Fibroblast of mammary gland (primary cell): Measurements from ENCODE around the gene MMP17.

Experiments
- DNase-seq: peaks from one replicate; pipeline ENCODE4 v3.0.0-alpha.2; 2010; ENCODE audit warnings: low read depth
- H3K4me3 ChIP-seq: 2 replicates; pipeline ENCODE4 v1.5.1; 2011; ENCODE audit warnings: low read depth, mild to moderate bottlenecking, low read length, moderate library complexity; ENCODE audit not compliant: control insufficient read depth
- TF ChIP-seq, protein P1 (sequence below): conservative IDR thresholded peaks from 2 replicates; pipeline ENCODE4 v1.5.1; 2011; ENCODE audit warnings: low read depth, low read length, inconsistent platforms; ENCODE audit not compliant: control insufficient read depth, insufficient read depth

The MMP17 gene

DNA sequence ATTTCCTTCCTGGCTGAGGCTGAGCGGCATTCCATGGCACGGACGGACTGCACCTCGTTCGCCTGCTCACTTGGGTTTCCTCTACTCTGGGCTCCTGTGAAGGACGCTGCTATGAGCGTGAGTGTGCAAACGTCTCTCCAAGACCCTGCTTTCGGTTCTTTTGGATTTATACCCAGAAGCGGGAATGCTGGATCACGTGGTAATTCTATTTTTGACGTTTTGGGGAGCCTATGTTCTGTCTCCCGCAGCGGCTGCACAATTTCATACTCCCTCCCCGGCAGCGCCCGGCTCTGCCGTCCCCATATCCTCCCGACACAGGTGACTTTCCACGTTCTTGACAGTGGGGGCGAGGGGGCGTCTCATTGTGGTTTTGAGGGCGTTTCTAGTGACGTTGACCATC lies 20.6 kb downstream of the MMP17 start:
- no peak overlapping the region for H3K4me3 ChIP-seq
- DNase-seq, result no peak
- TF ChIP-seq, protein P1, sequence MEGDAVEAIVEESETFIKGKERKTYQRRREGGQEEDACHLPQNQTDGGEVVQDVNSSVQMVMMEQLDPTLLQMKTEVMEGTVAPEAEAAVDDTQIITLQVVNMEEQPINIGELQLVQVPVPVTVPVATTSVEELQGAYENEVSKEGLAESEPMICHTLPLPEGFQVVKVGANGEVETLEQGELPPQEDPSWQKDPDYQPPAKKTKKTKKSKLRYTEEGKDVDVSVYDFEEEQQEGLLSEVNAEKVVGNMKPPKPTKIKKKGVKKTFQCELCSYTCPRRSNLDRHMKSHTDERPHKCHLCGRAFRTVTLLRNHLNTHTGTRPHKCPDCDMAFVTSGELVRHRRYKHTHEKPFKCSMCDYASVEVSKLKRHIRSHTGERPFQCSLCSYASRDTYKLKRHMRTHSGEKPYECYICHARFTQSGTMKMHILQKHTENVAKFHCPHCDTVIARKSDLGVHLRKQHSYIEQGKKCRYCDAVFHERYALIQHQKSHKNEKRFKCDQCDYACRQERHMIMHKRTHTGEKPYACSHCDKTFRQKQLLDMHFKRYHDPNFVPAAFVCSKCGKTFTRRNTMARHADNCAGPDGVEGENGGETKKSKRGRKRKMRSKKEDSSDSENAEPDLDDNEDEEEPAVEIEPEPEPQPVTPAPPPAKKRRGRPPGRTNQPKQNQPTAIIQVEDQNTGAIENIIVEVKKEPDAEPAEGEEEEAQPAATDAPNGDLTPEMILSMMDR, result no peak

DNA sequence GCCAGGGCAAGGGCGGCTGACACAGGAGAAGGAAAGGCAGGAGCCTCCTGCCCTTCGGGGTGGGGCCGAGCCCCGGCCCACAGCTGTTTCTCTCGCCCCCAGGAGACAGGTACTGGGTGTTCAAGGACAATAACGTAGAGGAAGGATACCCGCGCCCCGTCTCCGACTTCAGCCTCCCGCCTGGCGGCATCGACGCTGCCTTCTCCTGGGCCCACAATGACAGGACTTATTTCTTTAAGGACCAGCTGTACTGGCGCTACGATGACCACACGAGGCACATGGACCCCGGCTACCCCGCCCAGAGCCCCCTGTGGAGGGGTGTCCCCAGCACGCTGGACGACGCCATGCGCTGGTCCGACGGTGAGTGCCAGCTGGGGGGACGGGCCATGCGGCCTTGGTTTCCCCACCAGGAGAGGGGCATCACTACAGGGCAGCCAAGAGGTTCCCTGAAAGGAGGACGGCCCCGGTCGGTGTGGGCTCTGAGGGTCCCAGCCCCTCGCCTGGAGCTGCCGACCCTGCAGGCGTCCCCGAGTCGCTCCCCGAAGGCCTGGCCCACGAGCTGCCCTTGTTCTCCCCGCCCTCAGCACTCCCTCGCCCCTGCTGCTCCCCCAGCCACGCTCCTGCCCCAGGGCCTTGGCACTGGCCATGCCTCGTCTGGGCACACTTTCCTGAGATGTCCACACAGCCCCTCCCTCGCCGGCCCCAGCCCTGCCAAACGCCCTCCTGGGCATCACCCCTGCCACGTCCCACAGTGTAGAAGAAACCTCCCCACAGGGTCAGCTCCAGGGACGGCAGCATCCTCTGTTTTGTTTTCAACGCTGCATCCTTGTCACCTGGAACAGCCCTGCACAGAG lies 21.7 kb downstream of the MMP17 start:
- no peak overlapping the region for H3K4me3 ChIP-seq
- no peak for DNase-seq
- TF ChIP-seq, protein P1, result no peak

DNA sequence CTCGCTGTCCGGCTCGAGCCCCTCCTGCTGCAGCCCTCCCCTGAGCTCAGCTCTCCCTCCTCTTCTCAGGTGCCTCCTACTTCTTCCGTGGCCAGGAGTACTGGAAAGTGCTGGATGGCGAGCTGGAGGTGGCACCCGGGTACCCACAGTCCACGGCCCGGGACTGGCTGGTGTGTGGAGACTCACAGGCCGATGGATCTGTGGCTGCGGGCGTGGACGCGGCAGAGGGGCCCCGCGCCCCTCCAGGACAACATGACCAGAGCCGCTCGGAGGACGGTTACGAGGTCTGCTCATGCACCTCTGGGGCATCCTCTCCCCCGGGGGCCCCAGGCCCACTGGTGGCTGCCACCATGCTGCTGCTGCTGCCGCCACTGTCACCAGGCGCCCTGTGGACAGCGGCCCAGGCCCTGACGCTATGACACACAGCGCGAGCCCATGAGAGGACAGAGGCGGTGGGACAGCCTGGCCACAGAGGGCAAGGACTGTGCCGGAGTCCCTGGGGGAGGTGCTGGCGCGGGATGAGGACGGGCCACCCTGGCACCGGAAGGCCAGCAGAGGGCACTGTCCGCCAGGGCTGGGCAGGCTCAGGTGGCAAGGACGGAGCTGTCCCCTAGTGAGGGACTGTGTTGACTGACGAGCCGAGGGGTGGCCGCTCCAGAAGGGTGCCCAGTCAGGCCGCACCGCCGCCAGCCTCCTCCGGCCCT lies 22.8 kb downstream of the MMP17 start:
- TF ChIP-seq, protein P1, result no peak
- DNase-seq, result no peak
- H3K4me3 ChIP-seq, result no peak overlapping the region

DNA sequence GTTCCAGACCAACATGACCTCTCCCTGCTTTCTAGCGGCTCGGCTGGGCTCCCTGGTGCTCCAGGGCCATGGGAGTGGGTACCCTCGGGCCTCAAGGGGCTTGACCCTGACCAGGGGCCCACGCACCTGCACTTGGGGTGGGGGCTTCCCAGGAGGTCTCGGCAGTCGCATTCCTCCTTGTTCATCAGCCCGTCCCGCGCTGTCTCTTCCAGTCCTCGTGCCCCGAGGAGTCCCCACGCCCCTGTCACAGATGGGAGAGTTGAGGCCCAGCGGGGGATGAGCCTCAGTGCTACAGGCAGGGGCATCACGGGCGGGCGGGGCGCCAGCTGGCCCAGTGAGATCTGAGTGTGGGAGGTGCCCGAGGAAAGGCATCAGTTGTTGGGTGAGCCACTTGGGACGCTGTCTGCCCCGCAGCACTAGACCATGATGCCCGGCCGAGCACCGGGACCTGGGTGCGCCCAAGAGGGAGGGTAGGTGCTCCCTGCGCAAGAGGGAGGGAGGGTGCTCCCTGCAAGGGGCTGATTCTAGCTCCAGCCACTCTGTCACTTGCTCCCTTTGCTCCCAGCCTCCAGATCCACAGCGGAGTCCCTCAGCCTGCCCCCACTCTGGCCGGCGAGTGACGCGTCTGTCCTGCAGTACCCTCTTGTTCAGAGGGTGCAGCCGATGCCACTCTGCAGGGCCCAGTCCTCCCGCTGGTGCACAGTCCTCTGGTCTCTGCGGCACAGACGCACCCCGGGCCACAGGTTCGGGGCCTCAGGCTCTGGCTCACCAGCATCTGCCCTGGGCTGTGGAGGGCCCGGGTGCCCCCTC lies 23.8 kb downstream of the MMP17 start:
- TF ChIP-seq, protein P1, result no peak
- H3K4me3 ChIP-seq, result no peak overlapping the region
- DNase-seq, result no peak

DNA sequence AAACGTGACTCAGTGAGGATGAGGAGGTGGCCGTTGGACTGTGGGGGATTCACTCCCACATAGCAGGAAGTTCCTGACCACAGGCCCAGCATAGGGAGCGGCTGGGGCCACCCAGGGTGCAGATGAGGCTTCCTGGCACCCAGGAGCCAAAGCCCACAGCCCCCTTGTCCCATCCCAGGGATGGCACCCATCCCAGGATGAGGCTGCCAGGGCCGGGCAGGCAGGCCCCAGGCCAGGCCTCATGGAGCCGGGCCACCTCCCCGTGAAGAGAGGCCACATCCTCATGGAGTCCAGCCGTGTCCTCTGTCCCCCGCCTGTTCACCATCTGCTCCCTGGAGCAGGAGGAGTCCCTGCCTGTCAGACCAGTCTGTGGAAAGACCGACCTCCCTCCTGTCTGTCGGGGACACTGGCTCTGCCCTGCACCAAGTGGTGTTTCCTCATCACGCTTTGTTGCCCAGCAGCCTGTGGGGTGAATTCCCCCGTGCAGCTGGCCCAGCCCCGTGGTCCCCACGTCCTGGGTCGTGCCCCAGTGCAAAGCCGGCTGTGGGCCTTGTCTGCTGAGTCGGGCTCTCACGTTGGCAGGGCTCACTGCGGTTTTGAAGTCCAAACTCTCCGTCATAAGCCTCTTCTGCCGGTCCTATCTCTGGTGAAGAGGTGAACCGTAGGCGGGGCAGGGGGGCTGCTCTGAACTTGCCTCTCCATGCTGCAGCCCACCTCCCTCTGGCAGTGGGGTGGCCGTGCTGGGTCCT lies 24.5 kb downstream of the MMP17 start:
- H3K4me3 ChIP-seq, result no peak overlapping the region
- TF ChIP-seq, protein P1, result no peak
- no peak for DNase-seq
